AG04450 (cell line): ENCODE data around the gene CCDC69. TPM values are rescaled to one million over a fixed set of nuclear protein-coding genes. Genes with fewer than 3 reads are reported as not detected.

Experiments
- CTCF ChIA-PET: fragments of 300-600, 350-600 bp; formaldehyde crosslinking; extraction: SDS; loops from one replicate; lab custom pipeline; 2022; ENCODE audit warnings: antibody characterized with exemption, inconsistent platforms; lab: Charles Lee
- POLR2A ChIA-PET: fragments of 350-600 bp; formaldehyde crosslinking; extraction: SDS; loops from one replicate; lab custom pipeline; 2021; ENCODE audit warnings: antibody characterized with exemption, inconsistent platforms; lab: Yijun Ruan, JAX
- DNase-seq: peaks from one replicate; pipeline ENCODE4 v3.0.0-alpha.2; 2011; ENCODE audit warnings: low read depth, low spot score
- H3K27ac ChIP-seq: one replicate; pipeline ENCODE4 v1.5.1; 2012; ENCODE audit warnings: low read depth, low read length, control low read depth
- H3K27me3 ChIP-seq: one replicate; pipeline ENCODE4 v1.6.0; 2012; ENCODE audit warnings: low read length; ENCODE audit not compliant: control insufficient read depth, insufficient read depth
- H3K4me3 ChIP-seq: 2 replicates; pipeline ENCODE4 v1.5.1; 2011; ENCODE audit warnings: mild to moderate bottlenecking, low read depth, low read length, control low read depth
- H3K9me3 ChIP-seq: 2 replicates; pipeline ENCODE4 v1.5.1; 2012; ENCODE audit warnings: low read length; ENCODE audit not compliant: control insufficient read depth, insufficient read depth
- CTCF ChIP-seq: IDR thresholded peaks from 2 replicates; pipeline ENCODE4 v1.5.1; 2011; ENCODE audit warnings: low read depth, low read length, control low read depth, inconsistent platforms
- polyA plus RNA-seq: library from polyadenylated mRNA; depleted of rRNA; stranded (reverse); fragments of >200 nt; gene quantifications from 2 replicates; pipeline ENCODE4 v1.2.3, GENCODE V29; 2011

CCDC69 gene
- polyA plus RNA-seq, 1 experiment, result 1.9 TPM

- POLR2A ChIA-PET, result no interaction called here
- CTCF ChIA-PET, result interaction anchor here (1.3 kb wide), 1 partner anchor 34 kb away, joined by 3 read pairs; no protein-coding TSS in a partner anchor
- Histone ChIP-seq H3K9me3 (no peaks in the 10 kb centered on the region; the same call in 1 of the 2 replicates), H3K27me3 (no peaks in the 10 kb centered on the region), H3K4me3 (no peak overlapping the region), H3K27ac (no peak overlapping the region)
- TF ChIP-seq CTCF, result no peak
- DNase-seq, result no peak
Observed at GRCh38 chr5:151159649-151160373, 64.1 kb downstream of the CCDC69 start.

DNA sequence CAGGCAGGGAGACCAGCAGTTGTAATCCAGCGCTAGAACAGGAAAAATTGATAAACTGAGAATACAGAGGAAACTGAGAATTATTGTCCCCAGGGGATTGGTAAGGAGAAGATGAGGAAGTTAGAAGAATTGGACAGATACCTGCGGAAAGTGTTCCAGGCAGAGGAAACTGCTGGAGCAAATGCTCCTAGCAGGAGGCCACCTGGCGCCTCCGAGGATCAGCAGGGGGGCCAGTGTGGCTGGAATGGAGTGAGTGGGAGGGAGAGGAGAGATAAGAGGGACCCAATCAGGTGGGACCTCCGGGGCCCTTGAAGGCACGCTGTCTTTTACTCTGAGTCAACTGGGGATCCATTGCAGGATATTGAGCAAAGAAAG, 65.6 kb downstream of the CCDC69 start:
- POLR2A ChIA-PET, result interaction anchor here (0.5 to 0.8 kb wide), 7 partner anchors 17 to 311 kb away, joined by 3 to 5 read pairs (median 3); no protein-coding TSS in a partner anchor
- peak overlapping the region; percentile 95 for H3K4me3 ChIP-seq
- no peaks in the 10 kb centered on the region; the same call in 1 of the 2 replicates for H3K9me3 ChIP-seq
- H3K27ac ChIP-seq, result peak overlapping the region; percentile 72
- H3K27me3 ChIP-seq, result no peaks in the 10 kb centered on the region
- no peak for TF ChIP-seq CTCF
- no peak for DNase-seq
- CTCF ChIA-PET, result interaction anchor here (1.3 to 3.1 kb wide), 4 partner anchors 32 to 107 kb away, joined by 3 to 16 read pairs (median 10); no protein-coding TSS in a partner anchor

DNA sequence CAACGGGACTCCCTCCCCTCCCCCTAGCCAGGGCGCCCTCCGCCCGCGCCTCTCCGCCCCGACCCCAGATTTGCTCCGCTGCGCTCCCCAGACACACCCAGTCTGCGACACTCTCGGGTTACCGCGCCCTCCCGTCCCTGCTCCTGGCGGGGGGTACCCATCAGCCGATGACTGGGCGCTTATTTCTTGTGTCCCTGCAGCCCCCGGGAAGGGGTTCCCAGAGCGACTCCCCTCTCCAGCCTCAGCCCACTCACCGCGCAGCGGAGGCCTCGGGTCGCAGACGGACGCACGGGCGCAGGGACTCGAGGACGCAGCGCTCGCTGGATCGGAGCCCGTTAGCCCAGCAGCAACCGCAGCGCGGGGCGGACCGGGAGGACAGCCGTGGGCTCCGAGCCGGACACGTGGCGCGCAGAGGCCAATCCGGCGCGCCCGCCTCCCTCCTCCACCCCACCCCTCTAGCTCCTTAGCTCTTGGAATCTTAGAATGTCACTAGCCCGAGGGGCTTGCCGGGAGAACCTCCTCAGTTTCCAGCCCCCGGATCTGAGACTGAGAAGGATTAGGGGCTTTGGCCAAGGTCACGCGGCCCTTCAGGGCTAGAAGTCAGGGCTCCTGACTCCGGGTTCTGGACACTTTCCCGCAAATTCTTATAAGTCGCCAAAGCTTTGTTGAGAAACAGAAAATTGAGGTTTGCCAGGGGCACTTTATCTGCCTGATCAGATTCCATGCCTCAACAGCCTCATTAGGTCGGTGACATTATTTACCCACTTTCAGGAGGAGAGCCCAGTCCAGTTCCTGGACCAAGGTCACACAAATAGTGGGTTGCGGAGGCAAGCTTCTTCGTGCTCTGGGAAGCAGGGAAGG, 66.2 kb downstream of the CCDC69 start, which contains the start of gene ANXA6:
ANXA6 (minus strand) TSS at position 354 of the 861 bp plus-strand sequence. CDS start 9,878 bp downstream, outside the sequence.
- ChIA-PET POLR2A (interaction anchor here (0.5 to 0.8 kb wide), 7 partner anchors 16 to 310 kb away, joined by 3 to 5 read pairs (median 3); no protein-coding TSS in a partner anchor), CTCF (interaction anchor here (0.7 to 3.1 kb wide), 6 partner anchors 8 to 158 kb away, joined by 3 to 16 read pairs (median 6); no protein-coding TSS in a partner anchor)
- H3K9me3 ChIP-seq, result no peaks in the 10 kb centered on the region; the same call in 1 of the 2 replicates
- no peak for TF ChIP-seq CTCF
- H3K27ac ChIP-seq, result peak within 1 kb of the TSS; percentile 72
- peak within 1 kb of the TSS; percentile 95 for H3K4me3 ChIP-seq
- H3K27me3 ChIP-seq, result no peaks in the 10 kb centered on the region
- DNase-seq, result peak; percentile 49

GRCh38 chr5:151156507-151157420, 67.1 kb downstream of the CCDC69 start:
- peak; percentile 21; the same call in 1 of the 2 replicates for TF ChIP-seq CTCF
- CTCF ChIA-PET, result interaction anchor here (0.7 to 3.1 kb wide), 7 partner anchors 9 to 159 kb away, joined by 3 to 16 read pairs (median 3); no protein-coding TSS in a partner anchor
- POLR2A ChIA-PET, result no interaction called here

More at GRCh38 chr5:151156507-151157420, 67.1 kb downstream of the CCDC69 start:
- Histone ChIP-seq H3K4me3 (peak overlapping the region; percentile 95), H3K9me3 (no peaks in the 10 kb centered on the region; the same call in 1 of the 2 replicates), H3K27me3 (no peaks in the 10 kb centered on the region), H3K27ac (peak overlapping the region; percentile 72)
- no peak for DNase-seq
